ENCODE data around the gene ARHGEF7. TPM values are rescaled to one million over a fixed set of nuclear protein-coding genes. Genes with fewer than 3 reads are reported as not detected.

ARHGEF7 gene
- total RNA-seq, 1 donor from 2014 or later = 63.7 TPM

GRCh38 chr13:111145071-111145470, 30.0 kb downstream of the ARHGEF7 start:
- no peak overlapping the region for H3K4me3 ChIP-seq
- no peak overlapping the region for H3K27ac ChIP-seq
- no peak for DNase-seq
- no peak for TF ChIP-seq CTCF (IDR thresholded peaks at IDR 0.05)
- ATAC-seq = no peak
- no peaks in the 10 kb centered on the region for H3K4me1 ChIP-seq
- H3K9me3 ChIP-seq = no peaks in the 10 kb centered on the region
- peaks cover 10% of the 10 kb centered on the region for H3K27me3 ChIP-seq (ENCODE audit: low read depth)
- intact Hi-C loops (cut with DNase I) = no loop called here
- H3K36me3 ChIP-seq = no peaks in the 10 kb centered on the region

- intact Hi-C loops (cut with DNase I) = no loop called here
- no peak for TF ChIP-seq CTCF (IDR thresholded peaks at IDR 0.05)
- H3K27ac ChIP-seq = no peak overlapping the region
Observed at GRCh38 chr13:111145506-111145905, 30.4 kb downstream of the ARHGEF7 start.

GRCh38 chr13:111152844-111153243, 37.7 kb downstream of the ARHGEF7 start:
- Histone ChIP-seq H3K4me3 (peak overlapping the region; percentile 86), H3K36me3 (no peaks in the 10 kb centered on the region), H3K27ac (peak overlapping the region; percentile 97), H3K9me3 (no peaks in the 10 kb centered on the region), H3K27me3 (ENCODE audit: low read depth) (no peaks in the 10 kb centered on the region), H3K4me1 (peaks cover 36% of the 10 kb centered on the region)
- ATAC-seq = peak in 1 of 2 donors; percentile 11
- no peak for TF ChIP-seq CTCF (IDR thresholded peaks at IDR 0.05)
- DNase-seq = no peak
- intact Hi-C loops (cut with DNase I) = no loop called here

More at GRCh38 chr13:111145506-111145905, 30.4 kb downstream of the ARHGEF7 start:
- Histone ChIP-seq H3K9me3 (no peaks in the 10 kb centered on the region), H3K4me3 (no peak overlapping the region), H3K27me3 (ENCODE audit: low read depth) (peaks cover 10% of the 10 kb centered on the region), H3K4me1 (no peaks in the 10 kb centered on the region), H3K36me3 (no peaks in the 10 kb centered on the region)
- DNase-seq (no peak), ATAC-seq (no peak)

GRCh38 chr13:111153279-111153976, 38.3 kb downstream of the ARHGEF7 start:
- no peaks in the 10 kb centered on the region for H3K27me3 ChIP-seq (ENCODE audit: low read depth)
- H3K36me3 ChIP-seq = no peaks in the 10 kb centered on the region
- DNase-seq (peak; percentile 94), ATAC-seq (peak; percentile 98)
- H3K9me3 ChIP-seq = no peaks in the 10 kb centered on the region
- TF ChIP-seq CTCF (IDR thresholded peaks at IDR 0.05) = peak; percentile 21
- peak overlapping the region; percentile 97 for H3K27ac ChIP-seq
- intact Hi-C loops (cut with DNase I) = no loop called here
- H3K4me1 ChIP-seq = peaks cover 42% of the 10 kb centered on the region
- peak overlapping the region; percentile 86 for H3K4me3 ChIP-seq

- Histone ChIP-seq H3K27me3 (ENCODE audit: low read depth) (no peaks in the 10 kb centered on the region), H3K4me3 (peak overlapping the region; percentile 86), H3K27ac (peak overlapping the region; percentile 97), H3K9me3 (no peaks in the 10 kb centered on the region), H3K36me3 (no peaks in the 10 kb centered on the region), H3K4me1 (peaks cover 45% of the 10 kb centered on the region)
- ATAC-seq (peak; percentile 73 to 75), DNase-seq (no peak)
- TF ChIP-seq CTCF (IDR thresholded peaks at IDR 0.05) = no peak
- intact Hi-C loops (cut with DNase I) = no loop called here
Observed at GRCh38 chr13:111153977-111154332, 38.8 kb downstream of the ARHGEF7 start.

Data from lower lobe of right lung (tissue), 2 donors.